GM19328 (cell line): ENCODE data around the gene TMEM164.
A peak's percentile ranks its signal among the peaks of the same experiment; 100 is the strongest.

Experiments
- ATAC-seq: cut with Tn5 transposase; IDR thresholded peaks from one replicate; pipeline ENCODE4 v1.9.1; 2021; ENCODE audit warnings: mild to moderate bottlenecking, moderate library complexity; ENCODE audit not compliant: unreplicated experiment

TMEM164 gene

DNA sequence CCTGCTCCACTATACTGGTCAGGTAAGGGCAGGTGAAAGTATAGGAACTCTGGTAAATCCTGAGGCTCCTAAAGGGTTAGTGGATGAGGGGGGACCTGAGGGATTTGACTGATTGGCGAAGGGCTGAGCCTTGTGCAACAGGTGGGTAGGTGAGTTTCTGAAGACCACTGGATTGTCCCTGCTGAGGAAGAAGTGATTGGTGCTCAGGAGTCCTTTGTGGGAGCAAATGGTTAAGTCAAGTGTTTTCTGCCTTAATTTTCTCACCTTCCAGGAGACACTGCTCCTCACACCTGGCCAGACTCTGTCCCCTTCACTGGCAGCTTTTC, 158.4 kb downstream of the TMEM164 start:
- no peak for ATAC-seq

DNA sequence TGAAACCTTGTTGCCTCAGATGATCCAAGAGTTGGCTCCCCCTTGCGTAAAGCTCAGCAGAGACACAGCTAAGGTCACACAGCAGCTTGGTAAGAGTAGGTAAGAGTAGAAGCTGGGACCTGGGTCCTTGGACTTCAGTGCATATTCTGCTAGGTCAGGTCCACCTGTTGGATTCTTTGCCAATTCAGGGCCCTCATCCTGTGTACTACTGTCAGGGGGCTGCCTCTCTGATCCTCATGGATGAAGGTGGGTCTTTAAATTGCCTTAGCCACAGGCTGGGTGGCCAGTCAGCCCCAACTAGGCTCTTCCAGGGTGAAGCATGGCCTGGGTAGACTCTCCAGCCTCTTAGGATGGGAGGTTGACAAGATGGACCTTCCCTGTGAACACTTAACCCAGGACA, 159.2 kb downstream of the TMEM164 start:
- ATAC-seq, result no peak

DNA sequence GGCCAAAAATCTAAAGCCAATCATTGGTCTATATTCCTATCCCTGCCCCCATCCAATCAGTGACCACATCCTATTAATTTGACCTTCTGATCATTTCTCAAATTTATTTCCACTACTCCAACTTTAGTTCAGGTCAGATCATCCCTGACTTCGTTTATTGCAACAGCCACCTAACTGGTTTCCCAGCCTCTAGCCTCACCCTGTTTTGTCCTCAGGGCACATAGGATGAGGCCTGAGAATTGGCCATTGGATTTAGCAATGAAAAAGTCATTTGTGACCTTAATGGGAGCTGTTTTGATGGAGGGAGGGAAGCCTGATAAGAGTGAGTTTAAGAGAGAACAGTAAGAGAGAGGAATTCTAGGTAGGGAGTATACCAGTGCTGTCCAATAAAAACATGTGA, 160.0 kb downstream of the TMEM164 start:
- ATAC-seq, result no peak

DNA sequence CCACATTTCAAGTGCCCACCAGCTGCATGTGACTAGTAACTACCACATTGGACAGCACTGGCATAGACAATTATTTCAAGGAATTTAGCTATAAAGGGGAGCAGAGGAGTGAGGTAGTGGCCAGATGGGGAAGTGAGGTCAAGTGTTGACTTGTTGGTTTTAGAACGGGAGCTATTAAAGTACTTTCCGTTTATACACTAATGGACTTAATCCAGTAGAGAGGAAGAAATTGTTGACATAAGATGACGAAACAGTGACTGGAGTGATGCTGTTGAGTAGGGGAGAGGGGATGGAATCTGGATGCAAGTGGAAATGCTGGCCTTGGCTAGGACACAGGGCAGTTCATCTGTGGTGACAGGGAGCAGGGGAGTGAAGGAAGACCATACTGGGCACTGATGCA, 160.6 kb downstream of the TMEM164 start:
- no peak for ATAC-seq

DNA sequence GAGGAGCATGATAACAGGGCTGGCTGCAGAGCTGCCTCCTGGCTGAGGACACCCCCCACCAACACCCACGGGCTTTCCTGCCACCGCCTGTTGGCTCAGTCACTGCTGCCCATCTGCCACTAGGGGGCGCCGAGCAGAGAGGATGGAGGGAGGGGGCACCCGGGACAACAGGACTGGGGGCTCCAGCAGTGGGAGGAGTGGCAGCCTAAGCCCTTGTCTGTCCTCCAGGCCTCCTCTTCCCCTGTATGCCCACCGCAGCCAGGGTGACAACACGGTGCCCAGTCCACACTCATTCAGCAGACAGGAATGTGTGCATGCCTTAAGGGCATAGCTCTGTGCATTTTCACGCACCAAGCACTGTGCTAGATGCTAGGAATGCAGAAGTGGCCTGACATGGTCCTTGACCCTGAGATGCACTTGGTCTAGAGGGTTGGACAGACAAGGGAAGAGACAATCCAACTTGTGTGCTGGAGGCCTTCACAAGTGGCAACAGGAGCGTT, 165.1 kb downstream of the TMEM164 start:
- no peak for ATAC-seq

DNA sequence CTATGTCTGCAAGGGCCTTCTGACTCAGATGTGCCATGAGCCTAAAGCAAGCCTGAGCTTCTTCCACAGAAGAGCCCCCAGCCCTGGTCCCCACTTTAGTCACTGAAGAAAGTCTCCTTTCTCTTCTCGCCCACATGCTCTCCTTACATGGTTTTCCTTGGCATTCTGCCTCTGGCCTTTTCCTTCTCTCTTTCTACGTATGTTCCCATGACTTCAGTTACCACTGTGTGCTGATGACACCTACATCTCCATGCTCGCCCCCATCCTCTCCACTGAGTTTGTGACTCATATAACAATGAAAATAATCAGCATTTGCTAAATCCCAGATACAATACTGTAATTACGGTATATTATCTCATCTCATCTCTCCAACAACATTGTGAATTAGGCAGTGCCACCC, 165.7 kb downstream of the TMEM164 start:
- no peak for ATAC-seq

DNA sequence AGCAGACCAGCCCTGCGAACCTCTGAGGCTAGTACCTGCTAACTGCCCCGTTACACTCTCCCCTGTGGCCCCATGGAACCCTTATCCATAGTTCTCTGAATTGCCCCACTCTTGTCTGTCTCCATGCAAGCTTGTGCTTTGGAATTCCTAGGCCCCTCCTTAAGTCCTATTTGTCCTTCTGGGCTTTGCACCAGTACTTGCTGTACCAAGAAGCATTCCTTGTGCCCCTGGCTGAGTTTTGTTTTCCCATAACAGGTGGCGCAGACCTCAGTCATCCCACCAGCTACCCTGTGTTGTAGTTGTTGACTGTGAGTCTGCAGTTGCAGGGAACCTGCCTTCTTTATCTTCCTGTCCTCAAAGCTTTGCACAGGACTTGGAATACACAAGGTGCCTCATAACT, 167.1 kb downstream of the TMEM164 start:
- no peak for ATAC-seq

DNA sequence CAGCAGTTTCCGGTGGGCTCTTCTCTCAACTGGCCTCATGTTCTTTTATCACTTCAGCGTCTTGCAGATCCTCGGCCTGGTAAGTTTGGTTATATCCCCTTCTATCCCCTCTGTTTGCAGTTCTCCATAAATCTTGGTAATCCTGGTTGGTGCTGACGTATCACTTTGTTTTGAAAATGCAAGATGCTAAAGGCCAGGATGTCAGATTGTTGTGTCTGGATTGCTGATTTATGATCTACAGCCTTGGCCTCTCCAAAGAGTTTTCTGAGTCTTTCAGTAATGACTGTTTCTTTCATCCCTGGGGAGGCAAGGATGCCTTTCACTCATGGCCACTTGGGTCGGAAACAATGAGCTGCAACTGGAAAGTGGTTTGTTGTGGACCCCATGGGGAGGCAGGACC, 168.5 kb downstream of the TMEM164 start:
- no peak for ATAC-seq

DNA sequence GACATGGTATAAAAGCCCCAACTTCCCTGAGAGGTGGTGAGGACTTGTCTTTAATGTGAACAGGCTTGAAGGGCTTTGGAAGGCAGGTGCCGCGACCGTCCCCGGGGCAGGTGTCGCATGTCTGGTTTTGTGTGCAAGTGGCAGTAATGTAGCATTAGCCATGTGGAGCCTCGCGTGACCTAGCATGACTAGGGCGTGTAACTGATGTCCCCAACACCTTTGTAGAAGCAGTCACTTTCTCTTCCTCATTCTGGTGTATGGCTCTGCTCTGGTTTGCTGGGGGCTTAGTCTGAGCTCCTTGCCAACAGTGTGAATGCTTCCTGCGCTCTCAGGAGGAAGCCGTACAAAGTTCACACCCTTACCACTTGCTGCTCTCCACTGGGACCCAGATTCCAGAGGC, 169.3 kb downstream of the TMEM164 start:
- ATAC-seq, result peak; percentile 96

DNA sequence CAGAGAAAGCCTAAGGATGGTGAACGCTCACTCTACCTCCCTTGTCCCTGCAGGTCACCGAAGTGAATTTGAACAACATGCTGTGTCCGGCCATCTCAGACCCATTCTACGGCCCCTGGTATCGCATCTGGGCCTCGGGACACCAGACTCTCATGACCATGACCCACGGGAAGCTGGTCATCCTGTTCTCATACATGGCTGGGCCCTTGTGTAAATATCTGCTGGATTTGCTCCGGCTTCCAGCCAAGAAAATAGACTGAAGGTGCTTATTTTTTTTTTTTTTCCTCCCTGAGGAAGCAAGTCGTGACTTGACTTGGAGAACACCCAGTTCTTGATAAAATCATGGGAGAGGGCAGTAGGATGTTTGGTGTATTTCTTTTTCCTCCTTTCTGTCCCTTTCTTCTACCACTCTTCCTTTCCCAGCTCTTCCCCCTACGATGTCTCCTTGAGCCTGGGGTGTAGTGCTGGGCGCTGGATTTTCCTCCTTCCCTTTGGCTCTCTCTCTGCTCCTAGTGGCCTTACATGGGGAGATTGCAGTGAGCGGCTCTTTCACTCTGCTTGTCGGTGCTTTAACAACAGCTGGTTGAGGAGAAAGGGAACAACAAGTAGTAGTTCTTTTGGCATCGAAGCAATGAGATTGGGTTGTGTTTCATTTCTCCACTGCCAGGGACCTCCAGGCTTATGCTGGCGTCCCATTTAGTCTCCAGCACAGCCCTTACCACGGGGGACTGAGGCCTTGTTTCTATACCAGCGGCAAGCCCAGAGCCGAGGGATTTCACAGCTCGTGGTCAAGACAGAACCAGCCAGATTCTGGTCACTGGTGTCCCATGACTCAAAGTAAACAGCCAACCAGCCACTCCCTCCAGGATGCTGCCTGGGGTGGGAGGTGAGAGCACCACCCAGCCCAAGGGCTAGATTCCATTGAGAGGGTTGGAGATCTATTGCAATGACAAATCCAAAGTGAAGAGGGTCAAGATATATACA, 170.6 kb downstream of the TMEM164 start:
- no peak for ATAC-seq

DNA sequence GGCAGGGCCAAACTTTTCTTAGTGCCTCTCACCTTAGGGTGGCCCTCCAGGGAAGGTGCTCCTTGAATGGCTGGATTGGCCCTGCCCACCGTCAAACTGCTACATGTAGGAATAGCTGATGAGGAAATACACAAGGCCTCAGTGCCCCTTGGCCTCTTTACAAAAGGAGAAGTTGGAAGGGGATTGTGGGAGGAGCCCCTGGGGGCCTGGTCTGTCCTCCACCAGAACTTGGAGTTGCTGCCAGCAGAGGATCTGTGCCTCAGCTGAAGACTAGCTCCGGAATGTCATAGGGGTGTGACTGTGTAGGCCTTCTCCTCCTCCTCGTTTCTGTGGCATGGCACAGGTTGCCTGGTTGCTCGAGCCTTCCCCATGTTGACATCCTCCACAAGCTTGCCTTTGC, 172.2 kb downstream of the TMEM164 start:
- no peak for ATAC-seq

DNA sequence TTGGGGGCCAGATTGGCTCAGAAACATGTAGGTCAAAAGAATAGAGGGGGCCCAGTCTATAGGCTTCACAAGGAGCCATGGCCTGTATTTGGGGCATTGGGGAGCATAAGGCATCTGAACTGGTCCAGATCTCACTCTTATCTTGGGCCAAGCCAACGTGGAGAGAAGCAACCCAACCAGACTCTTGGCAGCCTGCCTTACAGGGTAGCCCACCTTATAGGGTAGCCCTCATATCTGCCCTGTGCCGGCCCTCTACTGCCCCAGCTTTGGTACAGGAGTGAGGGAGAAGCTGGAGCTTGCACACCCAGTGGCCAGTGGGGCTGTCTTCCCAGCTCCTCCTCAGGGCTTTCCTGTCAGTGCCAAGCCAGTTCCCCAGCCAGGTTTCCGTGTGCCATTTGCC, 172.8 kb downstream of the TMEM164 start:
- ATAC-seq, result no peak

DNA sequence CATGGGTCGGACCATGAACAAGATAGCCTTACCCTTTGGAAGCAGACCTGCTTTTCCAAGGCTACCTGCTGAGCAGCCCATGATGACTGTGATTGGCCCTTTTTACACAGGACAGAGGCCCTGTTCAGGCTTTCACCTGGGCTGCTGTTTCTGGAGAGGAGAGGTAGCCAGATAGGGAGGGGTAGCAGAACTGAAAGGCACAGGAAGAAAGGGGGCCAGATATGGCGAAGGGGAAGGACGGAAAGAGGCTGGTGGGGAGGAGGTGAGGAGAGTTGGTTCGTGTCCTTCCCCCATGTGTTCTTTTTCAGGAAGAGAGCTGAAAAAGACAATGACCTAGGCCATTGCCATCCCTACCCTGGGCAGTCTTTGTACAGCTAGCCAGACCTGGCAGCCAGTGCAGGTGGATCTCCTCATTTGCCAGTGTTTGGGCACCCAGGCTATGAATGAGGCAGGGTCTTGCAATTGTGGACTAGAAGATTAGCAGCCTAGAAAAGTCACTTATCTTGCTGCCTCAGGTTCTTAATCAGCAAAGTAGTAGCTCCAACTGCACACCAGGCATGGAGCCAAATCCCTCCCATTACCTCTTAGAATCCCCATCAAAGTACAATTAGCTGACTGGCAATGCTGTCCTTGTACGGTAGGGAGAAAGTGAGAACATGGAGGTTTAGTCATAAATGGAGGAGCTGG, 175.4 kb downstream of the TMEM164 start:
- no peak for ATAC-seq

DNA sequence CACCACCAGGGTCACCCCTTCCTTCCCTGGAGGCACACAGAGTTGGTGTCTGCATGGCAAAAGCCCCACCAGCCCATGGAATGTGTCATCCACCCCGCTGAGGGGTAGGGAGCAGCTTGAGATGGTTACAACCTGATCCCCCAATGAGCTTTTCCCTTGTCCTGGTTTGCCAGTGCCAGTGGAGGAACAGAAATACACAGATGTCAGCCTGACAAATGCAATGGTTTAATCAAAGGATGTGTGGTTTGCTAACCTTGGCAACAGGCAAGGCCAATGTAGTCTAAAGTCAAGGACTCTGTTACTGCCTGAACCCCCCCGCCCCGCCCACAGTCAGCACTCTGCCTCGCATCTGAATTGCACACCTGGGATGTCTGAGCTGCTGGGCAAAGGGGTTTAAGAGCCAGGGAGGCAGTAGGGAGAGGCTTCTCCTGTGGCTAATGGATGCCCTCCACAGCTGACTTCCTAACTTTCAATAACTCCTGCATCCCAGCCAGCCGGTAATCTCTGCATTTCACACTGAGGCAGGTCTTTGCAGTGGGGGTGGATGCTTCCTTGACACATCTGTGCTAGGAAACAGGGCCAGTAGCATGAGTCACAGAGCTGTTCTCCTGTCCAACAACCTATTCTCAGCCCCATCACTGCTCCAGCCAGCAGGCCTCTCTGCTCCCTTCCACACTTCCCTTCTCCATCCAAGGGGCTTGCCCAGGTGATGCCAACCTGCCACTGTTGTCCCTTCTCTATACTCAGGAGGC, 177.4 kb downstream of the TMEM164 start:
- ATAC-seq, result no peak

DNA sequence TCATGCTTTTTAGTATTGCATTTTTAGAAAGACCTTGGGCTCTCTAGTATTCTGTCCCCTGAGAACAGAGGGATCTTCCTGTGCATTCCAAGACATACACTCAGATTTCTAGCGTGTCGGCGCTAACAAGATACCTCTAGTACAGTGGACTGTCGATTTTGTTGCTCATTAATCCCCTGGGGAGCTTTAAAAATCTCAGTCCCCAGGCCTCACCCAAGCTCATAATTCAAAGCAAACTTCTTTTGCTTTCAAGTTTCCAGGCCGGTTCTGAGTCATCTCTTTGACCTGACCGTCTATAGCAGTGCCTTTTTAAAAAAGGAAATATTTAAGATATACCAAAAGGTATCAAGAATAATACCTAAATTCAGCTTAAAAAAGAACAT, 178.0 kb downstream of the TMEM164 start:
- peak; percentile 53 for ATAC-seq

DNA sequence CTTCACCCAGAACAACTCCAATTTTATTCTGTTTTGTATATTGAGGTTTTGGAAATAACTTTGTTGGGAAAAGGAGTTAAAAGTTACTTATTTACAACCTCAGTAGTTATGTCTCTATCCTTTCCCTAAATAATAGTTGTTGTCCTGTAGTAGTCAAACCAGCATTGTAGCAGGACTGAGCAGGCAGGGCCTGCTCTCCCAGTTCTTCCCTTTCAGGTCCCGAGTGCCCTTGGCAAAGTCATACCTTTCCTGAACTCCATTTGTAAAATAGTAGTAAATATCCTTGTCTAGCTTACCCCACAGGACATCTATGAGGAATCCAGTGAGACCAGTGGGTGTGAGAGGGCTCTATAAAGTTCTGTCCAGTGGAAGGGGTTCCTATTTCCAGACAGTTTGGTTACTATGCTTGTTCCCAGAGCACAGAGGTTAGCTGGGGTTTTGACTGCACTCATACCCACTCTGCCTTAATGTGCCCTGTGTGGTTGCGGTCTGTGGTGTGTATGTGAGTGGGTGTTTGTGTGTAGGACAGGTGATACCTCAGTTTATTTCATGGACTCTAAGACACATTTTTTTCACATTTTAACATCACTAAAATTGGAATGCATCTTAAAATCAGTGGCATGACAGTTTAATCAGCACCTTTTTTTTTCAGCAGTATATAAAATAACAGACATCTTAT, 178.7 kb downstream of the TMEM164 start:
- no peak for ATAC-seq

DNA sequence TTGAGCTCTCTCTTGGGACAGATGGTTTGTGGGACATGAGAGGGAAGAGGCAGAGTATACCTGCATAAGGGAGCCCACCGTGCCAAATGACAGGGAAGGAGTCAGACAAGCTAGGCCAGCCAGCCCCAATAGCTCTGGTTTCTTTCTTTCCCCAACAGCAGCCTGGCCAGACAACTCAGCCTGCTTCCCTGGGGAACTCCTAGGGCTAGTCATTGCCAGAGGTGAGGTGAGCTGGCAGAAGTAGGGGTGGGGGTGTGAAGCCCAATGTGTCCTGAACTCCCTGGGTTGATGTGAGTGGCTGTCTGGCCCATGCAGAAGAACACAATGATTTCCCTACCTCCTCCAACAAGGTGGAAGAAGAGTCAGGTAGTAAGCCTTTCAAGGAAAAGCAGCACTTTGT, 179.4 kb downstream of the TMEM164 start:
- no peak for ATAC-seq

DNA sequence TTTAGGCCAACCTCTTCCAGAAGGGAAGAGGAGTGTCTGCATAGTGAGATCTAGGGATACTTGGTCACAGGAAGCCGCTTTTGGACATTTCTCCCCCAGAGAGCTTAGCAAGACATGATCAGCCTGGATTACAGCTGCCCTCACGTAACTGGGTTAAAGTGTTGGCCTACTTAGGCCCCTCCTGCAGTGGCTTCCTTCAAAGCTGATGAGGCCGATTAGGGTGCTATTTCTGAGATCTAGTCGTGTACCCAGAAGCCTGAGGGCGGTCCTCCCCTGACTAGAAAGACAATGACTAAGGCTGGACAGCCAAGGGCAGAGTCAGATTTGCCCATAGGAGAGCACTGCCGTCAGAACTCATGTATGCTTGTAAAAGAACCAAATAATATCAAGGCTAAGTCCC, 180.0 kb downstream of the TMEM164 start:
- ATAC-seq, result no peak

DNA sequence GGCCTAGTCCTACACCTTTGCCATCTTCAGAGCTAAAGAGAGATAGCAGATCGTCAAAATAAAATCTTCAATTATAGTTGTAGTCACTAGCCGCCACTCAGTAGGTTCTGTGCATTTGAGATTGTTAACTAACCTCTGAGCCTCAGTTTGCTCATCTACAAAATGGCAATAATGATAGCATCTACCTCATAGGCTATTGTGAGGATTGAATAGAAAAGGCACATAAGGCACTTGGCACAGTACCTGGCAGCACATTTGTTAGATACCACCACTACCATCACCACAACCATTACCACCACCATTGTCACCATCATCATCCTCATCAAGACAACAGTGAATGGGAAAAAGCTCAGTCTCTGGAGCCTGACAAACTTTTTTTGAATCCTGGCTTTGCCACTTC, 180.4 kb downstream of the TMEM164 start:
- no peak for ATAC-seq

DNA sequence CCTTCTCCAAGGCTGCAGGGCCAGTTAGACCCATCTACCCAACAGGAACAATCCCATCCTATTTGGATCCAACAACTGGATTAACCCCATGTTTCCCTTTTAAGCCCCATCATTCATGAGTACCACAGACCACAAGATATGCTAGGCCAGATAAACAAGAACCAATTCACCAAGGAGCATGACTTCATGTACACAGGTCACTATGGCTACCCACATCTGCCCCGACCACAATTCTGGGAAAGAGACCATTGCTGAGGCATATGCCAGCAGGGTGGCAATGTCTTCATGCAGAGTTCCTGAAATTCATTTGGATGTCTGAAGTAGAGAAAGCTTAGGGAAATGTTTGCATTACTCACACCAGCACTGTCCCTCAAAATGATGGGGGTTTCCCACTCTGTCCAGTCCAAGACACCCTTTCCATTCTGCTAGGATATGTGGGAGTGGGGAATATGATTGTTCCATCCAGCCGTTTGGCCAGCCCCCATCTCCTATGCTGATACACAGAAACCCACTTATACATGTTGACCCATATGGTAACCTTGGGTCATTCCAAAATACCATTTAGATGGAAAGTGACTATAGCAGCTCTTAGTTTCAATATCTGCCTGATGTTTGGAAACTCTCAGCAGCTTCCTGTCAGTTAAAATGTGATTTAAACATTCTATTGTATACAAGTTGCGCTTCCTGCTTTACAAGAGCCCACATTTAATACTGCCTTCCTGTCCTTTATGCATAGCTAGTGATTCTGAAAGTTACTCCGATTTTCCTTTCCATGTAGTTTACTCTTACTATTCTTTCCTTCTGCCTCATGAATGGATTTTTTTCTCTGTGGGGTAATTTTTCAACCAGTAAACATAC, 186.0 kb downstream of the TMEM164 start:
- no peak for ATAC-seq
